Activated T-cell treated with anti-CD3 and anti-CD28 coated beads for 48 hours (primary cell): ENCODE data around the gene ONECUT1.

Experiments
- DNase-seq: peaks from one replicate; pipeline ENCODE4 v3.0.0-alpha.2; 2020; ENCODE audit warnings: low read depth

The ONECUT1 gene

DNA sequence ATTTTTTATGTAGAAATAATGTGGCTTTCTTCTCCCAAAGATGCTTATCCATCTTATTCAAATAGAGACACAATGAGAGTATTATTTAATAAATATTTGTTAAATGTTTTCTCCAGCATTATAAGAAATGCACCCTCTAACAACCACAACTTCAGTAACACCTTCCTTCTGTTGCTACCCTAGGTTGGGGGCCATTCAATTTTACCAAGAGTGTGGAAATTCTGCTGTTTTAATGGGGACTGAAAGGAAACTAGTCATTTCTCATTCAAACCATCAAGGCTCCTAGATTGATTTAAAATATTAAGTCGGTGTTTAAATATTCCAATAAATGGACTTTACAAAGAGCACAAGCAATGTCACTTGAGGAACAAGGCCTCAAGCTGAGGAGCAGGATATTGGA lies 7.6 kb downstream of the ONECUT1 start:
- DNase-seq: no peak

DNA sequence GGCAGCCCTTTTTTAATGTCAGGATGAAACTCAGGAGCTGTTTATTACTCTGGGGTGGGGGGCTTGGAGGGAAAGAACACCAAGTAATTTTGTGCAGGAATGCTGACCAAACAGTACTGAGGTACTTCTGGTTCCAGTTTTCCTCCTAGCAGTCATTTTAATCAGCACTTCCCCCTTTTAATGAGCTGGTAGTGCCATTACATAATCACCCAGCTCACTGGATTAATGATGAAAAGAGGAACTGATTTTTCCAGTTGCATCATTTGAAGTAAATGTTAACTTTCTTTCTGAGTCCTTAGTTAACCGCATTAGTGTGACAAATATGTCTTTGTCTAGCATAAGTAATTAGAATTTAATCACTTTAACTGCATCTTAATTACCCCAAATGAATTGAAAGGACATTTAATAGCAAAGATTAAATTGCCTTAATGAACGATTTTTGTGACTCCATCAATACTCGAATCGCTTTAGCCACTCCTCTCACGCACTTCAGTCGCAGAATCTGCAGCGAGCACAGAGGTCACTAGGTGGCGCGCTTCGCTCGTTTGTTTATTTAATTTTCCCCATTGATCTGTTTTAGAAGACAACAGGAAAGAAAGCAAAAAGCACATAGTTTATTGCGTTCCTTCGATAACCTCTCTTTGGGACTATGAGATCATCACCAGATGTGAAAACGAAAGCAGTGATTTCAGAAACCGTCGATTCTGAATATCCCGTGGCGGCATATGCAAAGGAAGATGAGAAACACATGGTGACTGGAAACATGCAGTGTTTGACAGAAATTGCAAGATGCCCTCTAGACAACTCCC lies 9.8 kb downstream of the ONECUT1 start:
- DNase-seq: peak; percentile 51

DNA sequence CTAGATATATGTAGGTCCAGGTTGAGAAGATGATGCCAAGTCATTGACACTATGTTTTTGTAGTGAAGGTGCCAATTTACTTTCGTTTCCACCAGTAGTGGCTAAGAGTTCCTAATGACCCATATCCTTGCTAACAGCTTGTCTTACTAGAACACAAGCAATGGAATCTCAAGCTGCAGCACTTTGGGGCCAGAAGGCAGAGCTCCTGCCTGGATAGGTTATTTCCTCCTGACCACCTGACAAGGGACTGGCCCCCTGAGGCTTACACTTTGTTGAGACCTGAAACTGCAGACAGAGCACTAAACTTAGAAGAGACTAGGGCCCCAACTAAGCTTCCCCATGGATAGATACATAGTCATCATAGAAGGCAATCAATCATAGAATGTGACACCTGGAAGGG lies 11.7 kb downstream of the ONECUT1 start:
- DNase-seq: no peak

DNA sequence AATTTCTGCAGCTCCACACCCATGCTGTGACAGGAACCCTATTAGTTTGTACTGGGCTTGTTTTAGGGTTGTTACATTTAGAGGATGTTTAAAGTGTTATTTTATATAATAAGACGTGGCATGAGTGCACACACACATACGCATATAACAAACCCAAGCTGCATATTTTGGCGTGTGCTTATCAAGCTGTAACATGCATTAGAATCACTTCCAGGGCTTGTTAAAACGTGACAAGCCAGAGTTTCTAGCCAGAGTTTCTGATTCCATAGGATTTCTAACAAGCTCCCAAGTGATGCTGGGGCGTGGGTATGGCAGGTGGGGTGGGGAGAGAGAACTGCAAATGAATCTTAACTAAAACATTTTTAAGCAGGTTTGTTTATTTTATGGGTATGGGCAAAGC lies 17.4 kb downstream of the ONECUT1 start:
- DNase-seq: no peak

DNA sequence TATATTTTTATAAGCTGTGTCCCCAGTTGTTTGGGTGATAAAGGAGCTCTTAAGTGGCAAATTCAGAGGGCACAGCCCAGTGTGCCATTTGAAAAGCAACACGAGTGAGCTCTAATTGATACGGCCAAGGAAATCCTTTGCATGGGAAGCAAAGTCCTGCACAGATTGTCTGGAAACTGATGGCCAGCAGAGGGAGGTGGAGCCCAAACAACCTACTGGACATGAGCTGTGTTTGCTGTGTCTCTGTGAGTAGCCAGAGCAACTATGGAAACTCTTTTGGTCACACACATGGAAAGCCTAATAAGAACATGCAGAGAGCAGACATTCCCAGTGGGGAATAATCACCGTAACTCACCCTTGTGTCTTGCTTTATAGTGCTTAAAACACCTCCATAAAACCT lies 24.4 kb downstream of the ONECUT1 start:
- DNase-seq: no peak

DNA sequence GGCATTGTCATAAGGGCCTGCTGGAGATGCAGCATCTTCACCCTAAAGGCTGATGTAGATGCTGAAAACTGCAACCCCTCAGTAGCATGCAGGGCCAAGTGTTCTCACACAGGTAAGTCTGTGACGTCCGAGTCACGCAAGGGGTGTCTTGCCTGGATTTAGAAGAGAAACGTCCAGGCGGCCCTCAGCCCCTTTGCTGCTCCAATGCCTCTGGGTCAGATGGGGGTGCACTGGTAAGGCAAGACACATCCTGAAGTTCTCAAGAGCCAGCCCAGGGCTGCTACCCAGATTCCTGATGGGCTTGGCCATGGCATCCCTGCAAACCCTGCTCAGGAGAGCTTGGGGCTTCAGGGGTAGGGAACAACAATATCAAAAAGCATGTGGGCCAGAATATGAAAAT lies 25.4 kb downstream of the ONECUT1 start:
- DNase-seq: no peak

DNA sequence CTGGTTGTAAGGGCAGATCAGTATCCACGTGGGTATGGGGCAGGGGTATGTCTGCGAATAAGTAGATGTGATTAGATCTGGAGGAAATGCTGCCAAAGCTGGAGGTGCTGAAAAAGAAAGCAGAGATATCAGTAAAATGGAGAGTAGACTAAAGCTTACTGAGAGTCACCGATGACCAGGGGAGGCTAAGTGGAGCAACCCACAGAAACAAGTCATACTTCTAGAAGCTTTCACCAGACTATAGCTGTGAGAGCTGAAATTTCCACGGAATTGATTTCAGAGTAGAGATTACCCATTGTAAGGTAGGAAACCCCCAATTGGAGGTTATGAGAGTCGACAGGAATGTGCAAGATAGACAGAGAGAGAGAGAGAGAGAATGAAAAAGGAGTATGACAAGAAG lies 27.5 kb downstream of the ONECUT1 start:
- no peak for DNase-seq

DNA sequence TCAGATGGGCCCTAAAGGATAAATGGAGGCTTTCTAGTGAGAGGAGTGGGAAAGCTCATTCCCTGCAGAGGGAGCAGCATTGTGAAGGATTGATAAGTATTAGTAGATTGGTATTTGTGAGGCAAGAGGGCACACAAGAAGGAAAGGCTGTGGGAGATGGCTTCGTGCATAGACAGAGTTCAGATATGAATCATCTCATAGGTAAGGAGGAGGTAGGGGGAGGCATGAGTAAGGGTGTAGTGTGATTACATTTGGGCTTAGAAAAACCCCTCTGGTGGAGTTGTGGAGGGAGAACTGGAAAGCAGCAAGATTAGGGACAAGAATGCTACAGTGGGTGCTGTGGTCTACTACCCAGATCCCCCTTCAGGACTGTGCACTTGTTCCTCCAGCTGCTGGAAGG lies 29.6 kb downstream of the ONECUT1 start:
- no peak for DNase-seq

DNA sequence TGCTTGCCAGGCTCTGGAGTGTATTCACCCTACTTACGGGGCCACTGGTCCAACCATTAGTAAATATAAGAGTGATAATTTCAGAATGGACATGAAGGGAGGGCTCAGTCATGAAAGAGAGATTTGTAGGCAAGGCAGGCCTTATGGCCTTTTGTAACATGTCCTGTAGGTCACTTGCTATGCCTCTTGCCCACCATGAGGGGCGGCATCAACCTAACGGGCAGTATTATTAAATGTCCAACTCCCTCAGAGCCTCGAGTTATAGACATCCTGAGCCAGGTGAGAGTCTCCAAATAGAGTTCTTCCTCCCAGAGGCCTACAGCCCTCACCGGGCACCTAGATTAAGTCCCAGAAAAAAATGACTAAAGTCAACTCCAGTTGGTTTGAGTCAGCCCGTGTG lies 30.2 kb downstream of the ONECUT1 start:
- no peak for DNase-seq

DNA sequence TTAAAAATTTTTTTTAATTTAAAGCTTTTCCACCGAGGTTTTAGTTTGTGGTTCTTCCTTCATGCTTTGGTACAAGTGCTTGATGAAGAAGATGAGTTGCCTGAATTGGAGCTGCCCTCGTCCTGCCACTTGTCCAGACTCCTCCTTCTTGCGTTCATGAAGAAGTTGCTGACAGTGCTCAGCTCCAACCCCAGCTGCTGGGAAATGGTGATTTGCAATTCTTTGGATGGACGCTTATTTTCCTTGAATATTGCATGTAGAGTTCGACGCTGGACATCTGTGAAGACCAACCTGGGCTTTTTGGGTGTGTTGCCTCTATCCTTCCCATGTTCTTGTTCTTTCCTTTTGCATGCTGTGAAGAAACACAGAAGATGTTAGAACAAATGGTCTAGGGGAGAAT lies 32.6 kb downstream of the ONECUT1 start:
- no peak for DNase-seq

DNA sequence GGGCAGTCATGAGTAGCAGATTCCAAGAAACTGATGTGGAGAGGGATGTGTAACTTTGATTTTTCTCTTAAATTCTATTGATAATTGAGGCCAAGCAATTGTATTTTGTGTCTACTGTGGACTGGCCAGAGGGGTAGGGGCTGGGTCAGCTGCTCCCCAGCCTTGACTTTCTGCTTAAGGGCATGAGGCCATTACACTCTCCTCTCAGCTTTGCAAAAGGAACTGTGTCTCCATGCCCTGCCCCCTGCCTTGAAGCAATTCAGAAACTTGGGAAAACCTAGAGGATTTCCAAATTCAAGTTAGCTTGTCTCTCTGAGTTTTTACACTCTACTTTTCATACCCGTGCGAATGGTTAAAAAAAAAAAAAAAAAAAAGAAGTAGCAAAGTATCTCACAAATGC lies 38.6 kb downstream of the ONECUT1 start:
- no peak for DNase-seq

DNA sequence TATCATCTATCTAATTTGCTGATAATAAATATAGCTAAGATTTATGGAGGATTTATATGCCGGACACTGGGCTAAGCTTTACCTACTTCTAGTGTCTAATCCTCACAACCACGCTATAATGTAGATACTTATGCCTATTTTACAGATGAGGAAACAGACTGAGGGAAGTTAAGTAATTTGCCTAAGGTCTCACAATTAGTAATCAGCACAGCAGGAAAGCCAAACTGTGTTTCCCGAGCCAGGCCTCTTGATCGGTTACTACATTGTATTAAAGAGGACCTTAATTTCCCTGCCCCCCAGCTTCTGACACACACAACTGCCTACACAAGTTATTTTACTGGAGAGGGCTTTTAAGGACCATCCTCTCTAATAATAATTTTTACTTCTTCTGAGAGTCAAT lies 40.9 kb downstream of the ONECUT1 start:
- no peak for DNase-seq

DNA sequence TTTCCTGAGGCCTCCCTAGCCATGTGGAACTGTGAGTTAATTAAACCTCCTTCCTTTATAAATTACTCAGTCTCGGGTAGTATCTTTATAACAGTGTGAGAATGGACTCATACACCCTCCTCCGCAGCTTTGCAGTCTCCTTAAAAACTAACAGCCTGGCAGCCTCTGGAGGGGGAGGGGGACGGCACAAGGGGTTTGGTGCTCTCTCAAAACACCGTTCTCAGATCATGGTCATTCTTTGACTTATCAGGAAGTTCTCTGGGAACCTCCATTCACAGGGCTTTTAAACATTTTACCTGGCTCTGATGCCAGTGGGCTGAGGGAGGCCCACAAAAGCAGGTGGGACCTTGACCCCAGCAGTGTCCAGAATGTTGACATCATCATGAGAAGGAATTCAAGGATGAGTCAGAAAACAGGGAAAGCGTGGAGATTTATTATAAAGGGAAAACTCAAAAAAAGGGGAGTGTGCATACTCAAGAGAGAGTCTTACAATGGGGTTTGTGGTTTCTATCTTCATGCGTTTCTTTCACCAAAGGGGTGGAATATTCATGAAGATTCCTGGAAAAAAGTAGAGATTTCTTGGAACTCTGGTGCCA lies 43.9 kb downstream of the ONECUT1 start:
- DNase-seq: no peak

DNA sequence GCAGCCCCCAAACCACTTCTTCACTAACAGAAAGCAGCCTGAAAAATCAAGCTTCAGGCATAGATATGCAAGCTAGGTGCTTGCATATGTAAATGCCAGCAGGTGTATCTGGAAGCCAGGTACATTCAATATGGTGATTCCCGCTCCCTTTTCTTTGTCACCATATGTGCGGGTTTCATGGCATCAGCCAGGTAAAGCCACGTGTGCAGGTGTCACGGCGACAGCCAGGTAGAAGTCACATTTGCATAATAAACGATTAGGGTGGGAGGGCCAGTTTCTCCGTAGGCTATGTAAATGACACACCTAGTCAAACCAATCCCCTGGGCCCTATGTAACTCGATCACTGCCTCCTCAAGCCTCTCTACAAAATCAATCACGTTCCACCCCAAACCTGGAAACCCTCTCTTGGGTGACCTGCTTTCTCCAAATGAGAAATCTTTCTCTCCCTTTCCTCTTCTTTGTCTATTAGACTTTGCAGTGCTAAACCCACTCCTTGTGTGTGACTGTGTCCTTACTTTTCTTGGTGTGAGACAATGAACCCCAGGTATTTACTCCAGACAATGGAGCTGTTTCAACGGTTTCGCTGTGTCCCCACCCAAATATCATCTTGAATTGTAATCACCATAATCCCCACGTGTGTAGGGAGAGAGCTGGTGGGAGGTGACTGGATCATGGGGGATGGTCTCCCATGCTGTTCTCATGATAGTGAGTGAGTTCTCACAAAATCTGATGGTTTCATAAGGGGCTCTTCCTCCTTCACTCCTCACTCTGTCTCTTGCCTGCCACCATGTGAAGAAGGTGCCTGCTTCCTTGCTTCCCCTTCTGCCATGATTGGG lies 44.6 kb downstream of the ONECUT1 start:
- no peak for DNase-seq

DNA sequence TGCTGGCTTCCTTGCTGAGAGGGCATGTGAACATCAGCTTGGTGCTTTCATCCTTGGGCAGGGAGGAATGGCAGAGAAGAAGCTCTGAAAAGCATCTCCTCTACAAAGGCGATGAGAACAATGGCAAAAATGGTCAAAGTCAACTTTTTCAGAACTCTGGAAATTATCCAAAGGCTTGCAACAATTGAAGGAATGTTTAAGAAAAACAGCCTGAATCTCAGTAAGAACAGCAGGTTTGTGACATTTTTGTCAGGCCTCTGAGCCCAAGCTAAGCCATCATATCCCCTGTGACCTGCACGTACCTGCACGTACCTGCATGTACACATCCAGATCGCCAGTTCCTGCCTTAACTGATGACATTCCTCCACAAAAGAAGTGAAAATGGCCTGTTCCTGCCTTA lies 51.8 kb downstream of the ONECUT1 start:
- DNase-seq: no peak

DNA sequence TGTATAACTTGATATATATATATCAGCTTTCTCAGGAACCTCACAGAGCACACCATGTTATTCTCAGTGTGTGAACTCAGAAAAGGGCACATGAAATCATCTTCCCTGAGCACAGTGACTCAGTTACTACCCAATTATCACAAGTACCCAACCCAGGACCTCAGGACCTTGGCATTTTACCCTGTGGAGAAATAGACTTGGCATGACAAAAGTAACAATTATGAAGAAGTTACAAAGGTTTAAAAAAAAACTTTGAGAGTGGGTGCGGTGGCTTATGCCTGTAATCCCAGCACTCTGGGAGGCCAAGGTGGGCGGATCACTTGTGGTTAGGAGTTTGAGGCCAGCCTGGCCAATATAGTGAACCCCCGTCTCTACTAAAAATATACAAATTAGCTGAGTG lies 52.4 kb downstream of the ONECUT1 start:
- DNase-seq: no peak

DNA sequence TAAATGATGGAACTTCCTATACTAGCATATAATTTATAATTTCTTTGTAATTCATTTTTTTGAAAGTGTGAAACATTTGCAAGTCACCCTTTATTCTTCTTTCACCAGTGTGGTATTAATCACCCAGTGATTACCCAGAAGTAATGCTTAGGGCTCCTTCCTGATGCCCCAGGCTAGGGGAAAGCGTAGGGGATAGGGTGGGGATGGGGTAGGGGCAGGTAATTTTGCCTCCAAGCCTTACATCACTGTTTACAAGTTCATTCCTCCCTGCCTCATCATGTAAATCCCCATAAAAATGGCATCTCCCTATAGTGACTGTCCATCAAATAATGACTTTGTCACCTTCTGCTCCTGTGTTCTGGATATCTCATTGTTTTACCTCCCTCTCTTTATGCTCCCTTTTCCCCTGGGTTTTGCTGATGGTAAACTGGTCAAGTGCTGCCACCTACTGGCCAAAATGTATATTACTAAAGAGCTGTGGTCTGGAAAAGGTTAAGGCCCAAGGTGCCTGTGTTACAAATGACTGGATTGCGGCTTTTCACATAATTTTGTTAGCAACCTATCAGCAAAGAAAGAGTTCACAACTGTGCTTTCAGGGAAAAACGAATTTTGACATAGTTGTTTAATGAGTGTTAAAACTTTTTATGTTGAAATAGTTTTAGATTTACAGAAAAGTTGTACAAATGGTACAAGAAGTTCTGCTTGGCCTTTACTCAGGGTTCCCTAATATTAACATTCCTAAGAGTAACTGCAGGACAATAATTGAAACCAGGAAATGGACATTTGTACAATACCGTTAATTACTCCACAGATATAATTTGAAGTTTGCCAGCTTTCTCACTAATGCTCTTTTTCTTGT lies 54.7 kb downstream of the ONECUT1 start:
- DNase-seq: peak; percentile 34

DNA sequence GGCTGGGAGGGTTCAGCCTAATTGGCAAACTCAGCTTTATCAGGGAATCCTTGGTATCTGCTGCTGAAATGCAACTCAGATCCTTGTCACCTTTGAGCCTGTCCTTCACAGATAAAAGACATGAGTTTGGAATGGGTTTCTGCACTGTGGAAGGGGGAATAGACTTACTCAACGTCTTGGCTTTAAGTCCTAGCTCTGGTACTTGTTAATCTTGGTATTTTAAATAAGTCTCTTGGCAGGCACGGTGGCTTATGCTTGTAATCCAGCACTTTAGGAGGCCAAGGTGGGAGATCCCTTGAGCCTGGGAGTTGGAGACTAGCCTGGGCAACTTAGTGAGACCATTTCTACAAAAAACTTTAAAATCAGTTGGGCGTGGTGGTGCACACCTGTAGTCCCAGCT lies 55.8 kb downstream of the ONECUT1 start:
- DNase-seq: no peak

DNA sequence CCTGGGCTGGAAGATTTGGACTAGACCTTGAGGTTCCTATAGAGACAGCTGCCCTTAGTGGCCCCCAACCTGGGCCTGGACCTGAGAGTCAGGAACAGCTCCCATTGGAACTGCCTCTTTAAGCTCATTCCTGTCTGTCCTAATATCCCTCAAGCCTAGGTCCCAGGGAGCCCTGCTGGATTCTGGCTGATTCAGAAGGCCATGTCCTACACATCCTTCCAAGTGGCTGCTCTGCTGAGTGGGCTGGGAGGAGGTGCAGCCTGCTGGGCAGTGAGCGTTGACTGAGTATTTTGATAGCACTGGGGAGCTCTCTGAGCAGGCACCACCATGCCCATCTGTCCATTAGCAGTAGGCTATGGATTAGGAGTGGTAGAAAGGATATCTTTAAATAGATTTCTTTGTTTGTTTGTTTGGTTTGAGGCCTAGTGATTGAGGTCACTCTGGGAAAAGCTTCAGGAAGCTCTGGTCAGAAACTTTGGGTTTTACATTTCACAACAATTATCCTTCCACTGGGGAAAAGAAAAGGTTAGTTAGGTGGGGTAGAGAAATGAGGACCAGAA lies 56.4 kb downstream of the ONECUT1 start:
- no peak for DNase-seq

DNA sequence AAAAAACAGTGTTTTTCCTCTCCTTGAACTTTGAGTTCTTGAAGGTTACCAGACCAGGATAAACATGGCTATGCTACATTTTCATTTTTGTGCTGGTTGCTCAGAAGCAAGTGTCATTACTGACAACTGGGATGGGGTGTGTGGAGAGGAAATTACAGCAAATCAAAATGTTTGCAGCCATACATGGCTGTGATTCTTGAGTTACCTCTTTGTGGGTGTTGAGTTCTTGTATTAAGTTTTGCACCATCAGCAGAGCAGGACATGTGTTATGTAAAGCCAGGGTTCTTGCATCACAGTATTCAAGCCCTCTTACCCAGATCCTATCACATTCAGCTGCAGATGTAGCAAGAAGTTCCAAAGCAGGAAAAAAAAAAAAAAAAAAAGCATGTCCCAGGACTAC lies 57.0 kb downstream of the ONECUT1 start:
- DNase-seq: no peak

DNA sequence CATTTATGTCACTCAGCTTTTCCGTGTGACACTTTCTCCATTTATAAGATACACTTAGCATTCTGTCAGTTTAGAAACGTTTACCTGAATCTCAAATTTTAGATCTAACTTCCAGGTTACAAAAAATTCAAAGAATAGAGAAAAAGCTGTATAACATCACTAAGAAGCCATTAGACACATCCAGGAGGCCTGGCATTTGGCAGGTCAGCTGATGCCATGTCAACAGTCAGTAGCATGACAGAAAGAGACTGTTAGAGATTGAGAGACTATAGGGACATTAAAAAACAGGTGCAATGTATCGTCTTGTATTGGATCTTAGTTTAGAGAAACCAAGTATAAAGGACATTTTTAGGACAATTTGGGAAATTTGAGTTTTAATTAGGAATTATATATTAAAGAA lies 57.6 kb downstream of the ONECUT1 start:
- DNase-seq: no peak
